Ishikawa (cell line): ENCODE measurements around the gene RANBP10.

ENCODE experiments used
- CEBPB ChIP-seq: IDR thresholded peaks from 2 replicates; pipeline ENCODE4 v1.6.1; 2012
- CREB1 ChIP-seq: IDR thresholded peaks from 2 replicates; pipeline ENCODE4 v1.6.1; 2012; ENCODE audit warnings: low read depth
- EGR1 ChIP-seq: IDR thresholded peaks from 2 replicates; pipeline ENCODE4 v1.6.1; 2012
- EP300 ChIP-seq: IDR thresholded peaks from 2 replicates; pipeline ENCODE4 v1.6.1; 2012; ENCODE audit warnings: borderline replicate concordance
- FOXM1 ChIP-seq: IDR thresholded peaks from 2 replicates; pipeline ENCODE4 v1.6.1; 2012; ENCODE audit warnings: low read depth, borderline replicate concordance
- NFIC ChIP-seq: IDR thresholded peaks from 2 replicates; pipeline ENCODE4 v1.6.1; 2012
- RAD21 ChIP-seq: IDR thresholded peaks from 2 replicates; pipeline ENCODE4 v1.6.1; 2012; ENCODE audit warnings: low read depth
- TAF1 ChIP-seq: IDR thresholded peaks from 2 replicates; pipeline ENCODE4 v1.6.1; 2012; ENCODE audit warnings: low read depth, mild to moderate bottlenecking
- TCF12 ChIP-seq: IDR thresholded peaks from 2 replicates; pipeline ENCODE4 v1.6.1; 2012; ENCODE audit warnings: low read depth
- TEAD4 ChIP-seq: IDR thresholded peaks from 2 replicates; pipeline ENCODE4 v1.6.1; 2012
- YY1 ChIP-seq: IDR thresholded peaks from 2 replicates; pipeline ENCODE4 v1.6.1; 2012; ENCODE audit warnings: low read depth
- ZBTB7A ChIP-seq: IDR thresholded peaks from 2 replicates; pipeline ENCODE4 v1.6.1; 2012; ENCODE audit warnings: low read depth
- TF ChIP-seq, protein P1 (sequence below): IDR thresholded peaks from 2 replicates; pipeline ENCODE4 v1.6.1; 2012
- TF ChIP-seq, protein P2 (sequence below): IDR thresholded peaks from 2 replicates; pipeline ENCODE4 v1.6.1; 2012; ENCODE audit warnings: low read depth, mild to moderate bottlenecking
- TF ChIP-seq, protein P3 (sequence below): IDR thresholded peaks from 2 replicates; pipeline ENCODE4 v1.6.1; 2012

The RANBP10 gene

DNA sequence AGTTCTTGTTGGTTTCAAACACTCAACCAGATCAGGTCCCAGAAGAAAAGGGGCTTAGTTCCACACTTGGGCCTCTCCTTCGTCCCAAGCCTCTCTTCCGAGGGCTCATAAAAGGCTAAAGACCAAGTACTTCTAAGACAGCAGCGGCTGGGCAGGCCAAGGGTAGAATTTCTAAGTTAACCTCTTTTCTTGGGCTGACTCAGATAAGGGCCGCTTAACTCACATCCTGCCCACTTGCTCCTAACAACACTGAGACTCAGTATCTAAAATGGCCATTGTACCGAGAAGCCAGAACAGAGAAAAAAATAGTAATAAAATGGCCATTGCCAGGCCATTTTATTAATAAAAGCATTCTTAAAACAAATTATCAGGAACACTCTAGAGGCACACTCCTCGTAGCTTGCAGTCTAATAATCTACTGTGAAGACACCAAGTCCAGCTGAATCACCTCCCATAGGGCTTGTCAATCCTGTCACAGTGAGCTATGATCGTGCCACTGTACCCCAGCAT lies 42.1 kb downstream of the RANBP10 start:
- TF ChIP-seq TAF1 (no peak), ZBTB7A (no peak), NFIC (no peak), RAD21 (no peak), TCF12 (no peak), CEBPB (no peak), YY1 (no peak), FOXM1 (no peak)
- TF ChIP-seq, protein P1, sequence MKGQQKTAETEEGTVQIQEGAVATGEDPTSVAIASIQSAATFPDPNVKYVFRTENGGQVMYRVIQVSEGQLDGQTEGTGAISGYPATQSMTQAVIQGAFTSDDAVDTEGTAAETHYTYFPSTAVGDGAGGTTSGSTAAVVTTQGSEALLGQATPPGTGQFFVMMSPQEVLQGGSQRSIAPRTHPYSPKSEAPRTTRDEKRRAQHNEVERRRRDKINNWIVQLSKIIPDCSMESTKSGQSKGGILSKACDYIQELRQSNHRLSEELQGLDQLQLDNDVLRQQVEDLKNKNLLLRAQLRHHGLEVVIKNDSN, result no peak

DNA sequence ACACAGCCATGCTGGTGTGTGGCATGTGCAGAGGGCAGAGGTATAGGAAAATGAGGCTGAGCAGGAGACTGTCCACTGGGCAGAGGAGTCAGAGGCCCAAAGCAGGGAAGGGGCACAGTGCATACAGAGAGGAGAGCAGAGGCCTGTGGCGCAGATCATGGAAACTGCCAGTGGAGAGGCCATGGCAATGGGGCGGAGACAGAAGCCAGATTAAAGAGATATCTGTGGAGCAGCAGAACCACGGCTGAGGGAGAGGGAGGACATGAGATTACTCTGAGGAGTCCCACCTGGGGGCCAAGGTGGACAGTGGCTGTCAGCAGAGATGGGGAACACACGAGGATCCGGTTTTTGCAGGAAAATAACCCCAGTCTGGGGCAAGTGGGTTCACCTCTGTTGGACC lies 43.3 kb downstream of the RANBP10 start:
- no peak for TF ChIP-seq NFIC
- no peak for TF ChIP-seq TAF1
- TF ChIP-seq TCF12, result no peak
- TF ChIP-seq, protein P1, result no peak
- TF ChIP-seq, protein P2, sequence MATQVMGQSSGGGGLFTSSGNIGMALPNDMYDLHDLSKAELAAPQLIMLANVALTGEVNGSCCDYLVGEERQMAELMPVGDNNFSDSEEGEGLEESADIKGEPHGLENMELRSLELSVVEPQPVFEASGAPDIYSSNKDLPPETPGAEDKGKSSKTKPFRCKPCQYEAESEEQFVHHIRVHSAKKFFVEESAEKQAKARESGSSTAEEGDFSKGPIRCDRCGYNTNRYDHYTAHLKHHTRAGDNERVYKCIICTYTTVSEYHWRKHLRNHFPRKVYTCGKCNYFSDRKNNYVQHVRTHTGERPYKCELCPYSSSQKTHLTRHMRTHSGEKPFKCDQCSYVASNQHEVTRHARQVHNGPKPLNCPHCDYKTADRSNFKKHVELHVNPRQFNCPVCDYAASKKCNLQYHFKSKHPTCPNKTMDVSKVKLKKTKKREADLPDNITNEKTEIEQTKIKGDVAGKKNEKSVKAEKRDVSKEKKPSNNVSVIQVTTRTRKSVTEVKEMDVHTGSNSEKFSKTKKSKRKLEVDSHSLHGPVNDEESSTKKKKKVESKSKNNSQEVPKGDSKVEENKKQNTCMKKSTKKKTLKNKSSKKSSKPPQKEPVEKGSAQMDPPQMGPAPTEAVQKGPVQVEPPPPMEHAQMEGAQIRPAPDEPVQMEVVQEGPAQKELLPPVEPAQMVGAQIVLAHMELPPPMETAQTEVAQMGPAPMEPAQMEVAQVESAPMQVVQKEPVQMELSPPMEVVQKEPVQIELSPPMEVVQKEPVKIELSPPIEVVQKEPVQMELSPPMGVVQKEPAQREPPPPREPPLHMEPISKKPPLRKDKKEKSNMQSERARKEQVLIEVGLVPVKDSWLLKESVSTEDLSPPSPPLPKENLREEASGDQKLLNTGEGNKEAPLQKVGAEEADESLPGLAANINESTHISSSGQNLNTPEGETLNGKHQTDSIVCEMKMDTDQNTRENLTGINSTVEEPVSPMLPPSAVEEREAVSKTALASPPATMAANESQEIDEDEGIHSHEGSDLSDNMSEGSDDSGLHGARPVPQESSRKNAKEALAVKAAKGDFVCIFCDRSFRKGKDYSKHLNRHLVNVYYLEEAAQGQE, result no peak
- no peak for TF ChIP-seq ZBTB7A
- no peak for TF ChIP-seq YY1
- TF ChIP-seq FOXM1, result no peak
- TF ChIP-seq TEAD4, result no peak
- TF ChIP-seq CREB1, result no peak
- TF ChIP-seq CEBPB, result no peak
- TF ChIP-seq, protein P3, sequence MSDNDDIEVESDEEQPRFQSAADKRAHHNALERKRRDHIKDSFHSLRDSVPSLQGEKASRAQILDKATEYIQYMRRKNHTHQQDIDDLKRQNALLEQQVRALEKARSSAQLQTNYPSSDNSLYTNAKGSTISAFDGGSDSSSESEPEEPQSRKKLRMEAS, result no peak

DNA sequence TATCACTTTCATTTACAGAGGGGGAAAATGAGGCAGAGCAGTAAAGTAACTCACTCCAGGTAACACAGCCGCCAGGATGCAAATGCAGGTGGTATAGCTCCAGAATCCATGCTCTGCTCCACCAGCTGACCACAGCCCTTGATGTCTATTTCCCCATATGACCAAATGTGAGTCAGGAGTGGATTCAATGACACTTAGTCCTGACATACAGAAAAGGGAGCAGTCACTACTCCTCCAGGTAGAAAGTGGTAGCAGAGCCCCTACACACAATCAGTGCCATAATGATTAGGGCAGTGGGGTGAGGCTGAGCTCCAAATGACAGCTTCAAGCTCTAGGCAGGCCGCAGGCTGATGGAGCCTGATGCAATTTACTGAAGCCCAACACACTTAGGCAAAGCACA lies 44.0 kb downstream of the RANBP10 start:
- TF ChIP-seq EP300, result no peak
- no peak for TF ChIP-seq CEBPB
- no peak for TF ChIP-seq YY1
- TF ChIP-seq, protein P3, result no peak
- no peak for TF ChIP-seq ZBTB7A
- TF ChIP-seq NFIC, result no peak
- TF ChIP-seq TCF12, result no peak
- no peak for TF ChIP-seq TAF1
- TF ChIP-seq, protein P1, result no peak
- no peak for TF ChIP-seq RAD21
- no peak for TF ChIP-seq EGR1
- no peak for TF ChIP-seq CREB1
- TF ChIP-seq, protein P2, result no peak
- no peak for TF ChIP-seq FOXM1
- TF ChIP-seq TEAD4, result no peak

DNA sequence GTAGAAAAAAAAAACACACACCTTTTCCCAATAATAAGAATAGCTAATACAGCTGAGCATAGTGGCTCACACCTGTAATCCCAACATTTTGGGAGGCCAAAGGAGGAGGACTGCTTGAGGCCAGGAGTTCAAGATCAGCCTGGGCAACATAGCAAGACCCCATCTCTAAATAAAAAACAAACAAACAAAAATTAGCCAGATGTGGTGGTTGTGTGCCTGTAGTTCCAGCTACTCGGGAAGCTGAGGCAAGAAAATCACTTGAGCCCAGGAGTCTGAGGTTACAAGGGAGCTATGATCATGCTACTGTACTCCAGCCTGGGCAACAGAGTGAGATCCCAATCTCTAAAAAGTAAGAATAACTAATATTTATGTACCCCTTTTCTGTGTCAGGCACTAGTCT lies 44.4 kb downstream of the RANBP10 start:
- no peak for TF ChIP-seq RAD21
- no peak for TF ChIP-seq TCF12
- TF ChIP-seq, protein P3, result no peak
- TF ChIP-seq CEBPB, result no peak
- TF ChIP-seq NFIC, result no peak
- no peak for TF ChIP-seq TAF1
- no peak for TF ChIP-seq CREB1
- TF ChIP-seq, protein P2, result no peak
- TF ChIP-seq TEAD4, result no peak
- no peak for TF ChIP-seq ZBTB7A
- TF ChIP-seq, protein P1, result no peak
- TF ChIP-seq FOXM1, result no peak
